HepG2 (cell line): ENCODE data around the gene BST2. TPM values are rescaled to one million over a fixed set of nuclear protein-coding genes. Genes with fewer than 3 reads are reported as not detected.

Experiments
- ARID3A ChIP-seq: IDR thresholded peaks from 2 replicates; pipeline ENCODE4 v1.6.1; 2012; ENCODE audit warnings: low read depth, low read length, improper control_type of control experiment
- ATF4 ChIP-seq, 2 experiments: fragments of 450-650 bp in 1 of 2; sonication (generic) in 1 of 2; formaldehyde crosslinking; IDR thresholded peaks; 2 replicates each; pipeline versions ENCODE4 v1.5.0 to v1.8.0; 2020 to 2022; ENCODE audit warnings: mild to moderate bottlenecking in 1 of 2, missing genetic modification reagents in 1 of 2
- CSRNP1 ChIP-seq: sonication (generic); formaldehyde crosslinking; IDR thresholded peaks from 2 replicates; pipeline ENCODE4 v1.8.1; 2023; ENCODE audit warnings: mild to moderate bottlenecking, missing genetic modification reagents
- ELF3 ChIP-seq: IDR thresholded peaks from 2 replicates; pipeline ENCODE4 v1.6.1; 2016; ENCODE audit warnings: missing genetic modification reagents, missing compliant biosample characterization
- HMGA1 ChIP-seq: sonication (generic); formaldehyde crosslinking; conservative IDR thresholded peaks from 2 replicates; pipeline ENCODE4 v1.4.0; 2020; ENCODE audit warnings: missing genetic modification reagents
- MIXL1 ChIP-seq: IDR thresholded peaks from 2 replicates; pipeline ENCODE4 v1.6.1; 2016
- PHB2 ChIP-seq: fragments of 450-650 bp; IDR thresholded peaks from 2 replicates; pipeline ENCODE4 v1.6.1; 2018; ENCODE audit not compliant: partially characterized antibody
- SALL2 ChIP-seq: sonication (generic); formaldehyde crosslinking; IDR thresholded peaks from 2 replicates; pipeline ENCODE4 v1.8.1; 2023; ENCODE audit warnings: mild to moderate bottlenecking, missing genetic modification reagents, inconsistent platforms
- SETDB1 ChIP-seq: sonication (generic); formaldehyde crosslinking; IDR thresholded peaks from 2 replicates; pipeline ENCODE4 v1.5.1; 2020; ENCODE audit warnings: missing genetic modification reagents, mild to moderate bottlenecking, borderline replicate concordance
- TOPORS ChIP-seq: sonication (generic); formaldehyde crosslinking; IDR thresholded peaks from 2 replicates; pipeline ENCODE4 v1.8.0; 2023; ENCODE audit warnings: mild to moderate bottlenecking, missing genetic modification reagents
- USF2 ChIP-seq, 2 experiments: sonication (generic) in 1 of 2; formaldehyde crosslinking in 1 of 2; IDR thresholded peaks; 2 replicates each; pipeline versions ENCODE4 v1.5.1 to v1.6.1; 2011 to 2020; ENCODE audit warnings: borderline replicate concordance in 1 of 2, low read depth in 1 of 2, low read length in 1 of 2, mild to moderate bottlenecking in 1 of 2, missing genetic modification reagents in 1 of 2, moderate library complexity in 1 of 2
- ZNF33B ChIP-seq: sonication (generic); formaldehyde crosslinking; IDR thresholded peaks from 2 replicates; pipeline ENCODE4 v1.5.1; 2020; ENCODE audit warnings: mild to moderate bottlenecking, missing genetic modification reagents
- ZNF446 ChIP-seq: sonication (generic); formaldehyde crosslinking; IDR thresholded peaks from 2 replicates; pipeline ENCODE4 v1.5.0; 2020; ENCODE audit warnings: mild to moderate bottlenecking, missing genetic modification reagents
- ZNF513 ChIP-seq: sonication (generic); formaldehyde crosslinking; conservative IDR thresholded peaks from 2 replicates; pipeline ENCODE4 v1.5.0; 2020; ENCODE audit warnings: missing genetic modification reagents
- ZNF83 ChIP-seq: sonication (generic); formaldehyde crosslinking; IDR thresholded peaks from 2 replicates; pipeline ENCODE4 v1.4.0; 2020; ENCODE audit warnings: missing genetic modification reagents, mild to moderate bottlenecking, borderline replicate concordance
- ZNF891 ChIP-seq: sonication (generic); formaldehyde crosslinking; IDR thresholded peaks from 2 replicates; pipeline ENCODE4 v1.5.0; 2020; ENCODE audit warnings: mild to moderate bottlenecking, missing genetic modification reagents
- ZUFSP ChIP-seq: sonication (generic); formaldehyde crosslinking; IDR thresholded peaks from 2 replicates; pipeline ENCODE4 v1.9.0; 2021; ENCODE audit warnings: missing genetic modification reagents, mild to moderate bottlenecking, borderline replicate concordance
- polyA plus RNA-seq, 8 experiments: library from polyadenylated mRNA; depleted of rRNA in 3 of 8; stranded (reverse) in 7 of 8; unstranded in 1 of 8; fragments of >200 nt; fragmentation: Illumina TruSeq in 4 of 8; extraction: Trizol in 4 of 8; gene quantifications; 2 replicates each; pipeline versions ENCODE4 v1.2.1 to v1.2.3, GENCODE V29; 2011 to 2016; ENCODE audit warnings: low read depth in 4 of 8, missing spikeins in 1 of 8, mixed read lengths in 1 of 8; ENCODE audit not compliant: insufficient read depth in 1 of 8
- total RNA-seq, 5 experiments: library from RNA; depleted of rRNA; stranded (reverse); fragments of >200 nt; fragmentation: Illumina TruSeq; extraction: Trizol; gene quantifications; 2 replicates each; pipeline ENCODE4 v1.2.3, GENCODE V29; 2016; ENCODE audit warnings: low read depth in 1 of 5

BST2 gene
- total and polyA plus RNA-seq, 2 of the 13 experiments (the other 11 are each of a cell fraction or from before 2014, with no cell fraction given), result 58.8 to 93.8 TPM

- no peak for TF ChIP-seq USF2 (IDR thresholded peaks at IDR 0.05; ENCODE audit: low read depth, low read length)
- no peak for TF ChIP-seq USF2 (CRISPR knock-in tag; IDR thresholded peaks at IDR 0.05; ENCODE audit: borderline replicate concordance)
- peak; percentile 85; the same call in 1 of the 2 replicates for TF ChIP-seq ZNF891
- no peak for TF ChIP-seq SALL2 (CRISPR knock-in tag)
- no peak for TF ChIP-seq ZUFSP (CRISPR knock-in tag)
- peak; percentile 44 for TF ChIP-seq ELF3 (CRISPR knock-in tag)
- TF ChIP-seq ARID3A, result 0 out of 2 replicates have a peak, but pooled peaks have one; percentile 6
- peak; percentile 88; the same call in 1 of the 2 replicates for TF ChIP-seq MIXL1
- TF ChIP-seq ZNF513 (CRISPR knock-in tag), result no peak
- TF ChIP-seq CSRNP1, result peak; percentile 81
- no peak for TF ChIP-seq PHB2
- no peak for TF ChIP-seq SETDB1 (CRISPR knock-in tag)
- TF ChIP-seq HMGA1 (CRISPR knock-in tag), result no peak
- peak in 1 of 2 experiments; percentile 56; a peak in 1 of 4 replicates for TF ChIP-seq ATF4 (CRISPR knock-in tag; IDR thresholded peaks at IDR 0.05)
- TF ChIP-seq TOPORS (CRISPR knock-in tag), result no peak
- no peak for TF ChIP-seq ZNF33B (CRISPR knock-in tag)
- TF ChIP-seq ZNF446 (CRISPR knock-in tag), result peak; percentile 36; the same call in 1 of the 2 replicates
- no peak for TF ChIP-seq ZNF83
These were observed at the start of gene BST2 (continued) for GRCh38 chr19:17405250-17406045.
